B cell (primary cell): ENCODE measurements around the gene HDAC11. TPM values are rescaled to one million over a fixed set of nuclear protein-coding genes. Genes with fewer than 3 reads are reported as not detected.

ENCODE experiments used
- ATAC-seq: fragments of 200-7000 bp; cut with Tn5 transposase; one replicate; pipeline ENCODE4 v1.10.0; 2021; ENCODE audit warnings: low read depth, mild to moderate bottlenecking, moderate number of reproducible peaks, moderate library complexity
- CTCF ChIA-PET: fragments of 350-600 bp; sonication (Branson Sonifier 250); formaldehyde crosslinking; loops from one replicate; lab custom pipeline; 2021; ENCODE audit warnings: antibody characterized with exemption, inconsistent platforms; lab: Charles Lee
- POLR2A ChIA-PET: fragments of 350-600 bp; sonication (Branson Sonifier 250); formaldehyde crosslinking; loops from one replicate; lab custom pipeline; 2021; ENCODE audit warnings: antibody characterized with exemption; lab: Charles Lee
- DNase-seq: peaks from one replicate; pipeline ENCODE4 v3.0.0; 2013
- H2AFZ ChIP-seq: 2 replicates; pipeline ENCODE4 v1.6.1; 2012; ENCODE audit warnings: mild to moderate bottlenecking, low read depth, low read length; ENCODE audit not compliant: insufficient read depth, poor library complexity, severe bottlenecking
- H3K27ac ChIP-seq, 2 donors: 1 replicate in 1 of 2; 2 replicates in 1 of 2; pipeline ENCODE4 v1.5.1; 2012 to 2013; ENCODE audit warnings: low read length in 2 of 2, mild to moderate bottlenecking in 2 of 2, moderate library complexity in 1 of 2
- H3K27me3 ChIP-seq, 4 experiments: fragments of 200-600 bp in 1 of 4; sonication (generic) in 1 of 4; replicated peaks in 1 of 4; 1 replicate in 2 of 4; 2 replicates in 2 of 4; pipeline versions ENCODE4 v1.6.1 to v1.7.0; 2013 to 2016; ENCODE audit warnings: low read length in 3 of 4, mild to moderate bottlenecking in 2 of 4, mixed read lengths in 1 of 4, moderate library complexity in 1 of 4; ENCODE audit not compliant: insufficient read depth in 4 of 4, control insufficient read depth in 3 of 4; ENCODE audit errors: control extremely low read depth in 1 of 4
- H3K36me3 ChIP-seq, 2 experiments: replicated peaks in 1 of 2; 1 replicate in 1 of 2; 2 replicates in 1 of 2; pipeline versions ENCODE4 v1.6.1 to v1.7.1; 2013; ENCODE audit warnings: low read length in 1 of 2; ENCODE audit not compliant: insufficient read depth in 2 of 2, control insufficient read depth in 1 of 2; ENCODE audit errors: control extremely low read depth in 1 of 2, extremely low read depth in 1 of 2
- H3K4me1 ChIP-seq, 2 donors: fragments of 200-600 bp in 1 of 2; sonication (generic) in 1 of 2; 1 replicate in 1 of 2; 2 replicates in 1 of 2; pipeline versions ENCODE4 v1.5.1 to v1.6.1; 2013 to 2017; ENCODE audit warnings: low read length in 2 of 2; ENCODE audit not compliant: control insufficient read depth in 2 of 2, insufficient read depth in 2 of 2
- H3K4me2 ChIP-seq: replicated peaks from 2 replicates; pipeline ENCODE3; 2012; ENCODE audit warnings: mild to moderate bottlenecking, low read depth, low read length; ENCODE audit not compliant: poor library complexity, severe bottlenecking
- H3K4me3 ChIP-seq, 5 experiments: fragments of 200-600 bp in 1 of 5; sonication (generic) in 1 of 5; 1 replicate in 3 of 5; 2 replicates in 2 of 5; pipeline versions ENCODE4 v1.5.1 to v1.7.0; 2011 to 2016; ENCODE audit warnings: low read length in 4 of 5, mild to moderate bottlenecking in 4 of 5, low read depth in 2 of 5, control low read depth in 1 of 5, moderate library complexity in 1 of 5; ENCODE audit not compliant: insufficient read depth in 1 of 5; ENCODE audit errors: control extremely low read depth in 1 of 5, extremely low read depth in 1 of 5
- H3K79me2 ChIP-seq: fragments of 200-600 bp; sonication (generic); one replicate; pipeline ENCODE4 v1.6.0; 2016; ENCODE audit warnings: low read length; ENCODE audit not compliant: control insufficient read depth, insufficient read depth
- H3K9ac ChIP-seq: fragments of 200-600 bp; sonication (generic); 2 replicates; pipeline ENCODE4 v1.6.1; 2017; ENCODE audit warnings: mild to moderate bottlenecking, low read length, moderate library complexity
- H3K9me3 ChIP-seq, 3 donors: one replicate each; pipeline versions ENCODE4 v1.6.1 to v1.7.1; 2013; ENCODE audit warnings: low read length in 2 of 3; ENCODE audit not compliant: control insufficient read depth in 2 of 3, insufficient read depth in 1 of 3; ENCODE audit errors: control extremely low read depth in 1 of 3
- H4K20me1 ChIP-seq: 2 replicates; pipeline ENCODE4 v1.6.0; 2012; ENCODE audit warnings: mild to moderate bottlenecking, low read length; ENCODE audit not compliant: insufficient read depth, control insufficient read depth, poor library complexity, severe bottlenecking
- H3K27ac Mint-ChIP-seq: one replicate; pipeline ENCODE4 v1.8.0; 2021; ENCODE audit warnings: mixed read lengths
- H3K27me3 Mint-ChIP-seq: one replicate; pipeline ENCODE4 v1.8.0; 2021; ENCODE audit warnings: mixed read lengths
- H3K4me1 Mint-ChIP-seq: one replicate; pipeline ENCODE4 v1.8.0; 2021; ENCODE audit warnings: mixed read lengths
- H3K4me3 Mint-ChIP-seq: one replicate; pipeline ENCODE4 v1.8.0; 2021; ENCODE audit warnings: mixed read lengths
- H3K9me3 Mint-ChIP-seq: one replicate; pipeline ENCODE4 v1.8.0; 2022; ENCODE audit warnings: mixed read lengths; ENCODE audit not compliant: insufficient read depth
- CTCF ChIP-seq: fragments of 200-600 bp; IDR thresholded peaks from one replicate; pipeline ENCODE4 v1.8.0; 2022; ENCODE audit warnings: antibody characterized with exemption, mild to moderate bottlenecking
- EZH2 ChIP-seq: IDR thresholded peaks from 2 replicates; pipeline ENCODE4 v1.6.1; 2012; ENCODE audit warnings: borderline replicate concordance, low read depth, mild to moderate bottlenecking, moderate library complexity, low read length; ENCODE audit not compliant: insufficient read depth, poor library complexity, severe bottlenecking
- WGBS: methylation state at CpG from one replicate; pipeline ENCODE4 v1.1.5; 2013; ENCODE audit warnings: missing lambda C conversion rate; ENCODE audit not compliant: insufficient coverage; 5-methylcytosine and 5-hydroxymethylcytosine counted together
- intact Hi-C: fragments of 100-400 bp; cut with micrococcal nuclease; formaldehyde crosslinking; loops from one replicate; pipeline ENCODE4 v1.10.0; 2022
- polyA plus RNA-seq: library from polyadenylated mRNA; depleted of rRNA; stranded (reverse); fragments of >200 nt; gene quantifications from 2 replicates; pipeline ENCODE4 v1.2.3, GENCODE V29; 2012
- total RNA-seq, 2 donors: library from RNA; stranded (reverse); fragments of 120-200 nt in 1 of 2; gene quantifications; 1 replicate in 1 of 2; 2 replicates in 1 of 2; pipeline versions ENCODE4 v1.2.3 to v1.2.4, GENCODE V29; 2013 to 2022

The HDAC11 gene
- total and polyA plus RNA-seq, 2 donors (not counting 1 experiment from before 2014, with no cell fraction given) = 0.76 to 5.5 TPM

- Mint-ChIP-seq H3K27ac (no peak overlapping the region), H3K9me3 (no peaks in the 10 kb centered on the region), H3K4me1 (no peaks in the 10 kb centered on the region), H3K27me3 (peaks cover 3% of the 10 kb centered on the region), H3K4me3 (no peak overlapping the region)
- TF ChIP-seq CTCF = no peak
- TF ChIP-seq EZH2 = no peak
- no peak overlapping the region for H3K9ac ChIP-seq
- no peak for DNase-seq
- no peak overlapping the region for H3K4me3 ChIP-seq
- POLR2A ChIA-PET = interaction anchor here (0.5 kb wide), 1 partner anchor 10 kb away, joined by 6 read pairs; no protein-coding TSS in a partner anchor
- 97% methylated on average over 4 of the region's 4 CpGs for WGBS
- no peak overlapping the region for H2AFZ ChIP-seq
- CTCF ChIA-PET = interaction anchor here (8.4 kb wide), 1 partner anchor 146 kb away, joined by 286 read pairs; no protein-coding TSS in a partner anchor
- H3K4me2 ChIP-seq = no peak overlapping the region
- H4K20me1 ChIP-seq = no peaks in the 10 kb centered on the region
- no peak overlapping the region for H3K27ac ChIP-seq
- ATAC-seq = no peak
- no peaks in the 10 kb centered on the region for H3K4me1 ChIP-seq
- H3K36me3 ChIP-seq = no peaks in the 10 kb centered on the region
- intact Hi-C loops = no loop called here
- H3K27me3 ChIP-seq = no peaks in the 10 kb centered on the region
- no peaks in the 10 kb centered on the region for H3K9me3 ChIP-seq
- H3K79me2 ChIP-seq = no peaks in the 10 kb centered on the region
Observed at GRCh38 chr3:13501521-13501920, 21.4 kb downstream of the HDAC11 start.

- H3K9me3 Mint-ChIP-seq = no peaks in the 10 kb centered on the region
- no peaks in the 10 kb centered on the region for H3K79me2 ChIP-seq
- POLR2A ChIA-PET = interaction anchor here (0.5 kb wide), 1 partner anchor 11 kb away, joined by 6 read pairs; no protein-coding TSS in a partner anchor
- no peaks in the 10 kb centered on the region for H3K9me3 ChIP-seq
- no peak overlapping the region for H3K4me2 ChIP-seq
- WGBS = 95% methylated on average over 18 of the region's 18 CpGs
- no peaks in the 10 kb centered on the region for H3K4me1 ChIP-seq
- no peaks in the 10 kb centered on the region for H3K4me1 Mint-ChIP-seq
- no peak overlapping the region for H3K27ac ChIP-seq
- DNase-seq = no peak
- ATAC-seq = no peak
- intact Hi-C loops = no loop called here
- no peak for TF ChIP-seq EZH2
- no peak for TF ChIP-seq CTCF
- no peaks in the 10 kb centered on the region for H4K20me1 ChIP-seq
- H3K27me3 ChIP-seq = no peaks in the 10 kb centered on the region
- no peaks in the 10 kb centered on the region for H3K36me3 ChIP-seq
- H3K4me3 ChIP-seq = no peak overlapping the region
- H3K4me3 Mint-ChIP-seq = no peak overlapping the region
- no peak overlapping the region for H3K9ac ChIP-seq
- CTCF ChIA-PET = interaction anchor here (8.4 kb wide), 1 partner anchor 146 kb away, joined by 286 read pairs; no protein-coding TSS in a partner anchor
- H2AFZ ChIP-seq = no peak overlapping the region
- no peak overlapping the region for H3K27ac Mint-ChIP-seq
- peaks cover 3% of the 10 kb centered on the region for H3K27me3 Mint-ChIP-seq
Observed at GRCh38 chr3:13501958-13502790, 22.1 kb downstream of the HDAC11 start.
